GM19463 (cell line): ENCODE results near the gene DISC1.

ENCODE experiments used
- ATAC-seq: cut with Tn5 transposase; IDR thresholded peaks from one replicate; pipeline ENCODE4 v1.9.1; 2021; ENCODE audit warnings: mild to moderate bottlenecking, moderate library complexity; ENCODE audit not compliant: unreplicated experiment

DISC1 gene

GRCh38 chr1:232018231-232019025, 391.8 kb downstream of the DISC1 start:
- ATAC-seq = no peak

DNA sequence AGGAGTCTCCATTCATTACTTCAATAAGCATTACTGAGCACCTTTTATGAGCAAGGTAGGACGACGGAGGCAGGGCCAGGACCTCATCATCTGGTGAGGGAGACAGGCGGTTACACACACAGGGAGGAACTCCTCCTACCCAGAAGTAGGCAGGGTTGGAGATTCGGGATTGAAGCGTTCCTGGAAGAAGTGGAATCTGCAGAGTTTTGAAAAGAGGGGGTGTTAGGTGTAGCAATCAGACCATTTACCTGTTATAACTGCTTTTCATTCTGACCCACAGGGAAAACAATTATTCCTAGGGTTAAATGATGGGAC, 392.4 kb downstream of the DISC1 start:
- ATAC-seq = no peak

- ATAC-seq = no peak
Observed at GRCh38 chr1:232020352-232020751, 393.8 kb downstream of the DISC1 start.

- no peak for ATAC-seq
Observed at GRCh38 chr1:232029315-232029714, 402.7 kb downstream of the DISC1 start.

DNA sequence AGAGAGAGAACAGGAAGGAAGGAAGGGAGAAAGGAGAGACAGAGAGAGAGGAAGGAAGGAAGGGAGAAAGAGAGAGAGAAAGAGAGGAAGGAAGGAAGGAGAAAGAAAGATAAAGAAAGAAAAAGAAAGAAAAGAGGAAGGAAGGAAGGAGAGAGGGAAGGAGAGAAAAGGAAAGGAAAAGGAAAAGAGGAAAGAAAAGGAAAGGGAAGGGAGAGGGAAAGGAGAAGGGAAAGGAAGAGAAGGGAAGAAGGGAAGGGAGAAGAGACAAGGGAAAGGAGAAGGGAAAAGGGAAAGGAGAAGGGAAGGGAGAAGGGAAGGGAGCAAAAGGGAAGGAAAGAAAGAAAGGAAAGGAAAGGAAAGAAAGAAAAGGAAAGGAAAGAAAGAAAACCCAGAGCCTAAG, 404.6 kb downstream of the DISC1 start:
- no peak for ATAC-seq

DNA sequence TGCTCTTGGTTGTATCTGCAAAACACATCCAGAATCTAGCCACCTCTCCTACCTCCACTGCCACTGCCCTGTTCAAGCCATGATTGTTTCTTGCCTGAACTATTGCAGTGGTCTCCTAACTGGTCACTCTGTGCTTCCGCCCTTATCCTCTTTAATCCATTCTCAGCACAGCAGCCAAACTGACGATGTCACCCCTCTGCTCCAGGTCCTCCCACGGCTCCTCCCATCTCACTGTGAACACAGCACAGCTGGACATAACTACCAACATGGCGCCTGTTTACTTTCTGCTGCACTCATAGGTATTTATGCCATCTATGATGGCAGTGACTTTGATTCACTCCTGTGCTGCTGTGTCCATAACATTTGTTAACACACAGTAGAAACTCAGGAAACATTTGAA, 406.7 kb downstream of the DISC1 start:
- ATAC-seq = no peak

DNA sequence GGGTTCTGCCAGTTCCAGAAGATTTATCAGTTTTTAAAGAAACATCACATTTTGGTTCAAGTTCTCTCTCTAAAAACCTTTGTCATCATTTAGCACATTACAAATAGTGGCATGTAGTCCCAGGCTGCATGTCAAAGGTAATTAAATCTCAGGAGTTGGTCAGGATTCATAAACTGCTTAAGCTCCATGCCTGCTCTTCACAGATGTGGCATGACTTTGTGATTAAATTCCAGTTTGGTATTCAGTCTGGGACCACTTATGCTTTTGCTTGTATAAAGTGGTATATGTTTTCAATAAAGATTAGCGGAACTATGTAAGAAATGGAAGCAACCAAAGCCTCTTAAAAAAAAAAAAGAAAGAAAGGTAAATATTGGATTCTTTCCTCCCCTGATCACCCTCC, 408.0 kb downstream of the DISC1 start:
- ATAC-seq = no peak

GRCh38 chr1:232036181-232036933, 409.8 kb downstream of the DISC1 start:
- no peak for ATAC-seq

- no peak for ATAC-seq
Observed at GRCh38 chr1:232037774-232038388, 411.3 kb downstream of the DISC1 start.

DNA sequence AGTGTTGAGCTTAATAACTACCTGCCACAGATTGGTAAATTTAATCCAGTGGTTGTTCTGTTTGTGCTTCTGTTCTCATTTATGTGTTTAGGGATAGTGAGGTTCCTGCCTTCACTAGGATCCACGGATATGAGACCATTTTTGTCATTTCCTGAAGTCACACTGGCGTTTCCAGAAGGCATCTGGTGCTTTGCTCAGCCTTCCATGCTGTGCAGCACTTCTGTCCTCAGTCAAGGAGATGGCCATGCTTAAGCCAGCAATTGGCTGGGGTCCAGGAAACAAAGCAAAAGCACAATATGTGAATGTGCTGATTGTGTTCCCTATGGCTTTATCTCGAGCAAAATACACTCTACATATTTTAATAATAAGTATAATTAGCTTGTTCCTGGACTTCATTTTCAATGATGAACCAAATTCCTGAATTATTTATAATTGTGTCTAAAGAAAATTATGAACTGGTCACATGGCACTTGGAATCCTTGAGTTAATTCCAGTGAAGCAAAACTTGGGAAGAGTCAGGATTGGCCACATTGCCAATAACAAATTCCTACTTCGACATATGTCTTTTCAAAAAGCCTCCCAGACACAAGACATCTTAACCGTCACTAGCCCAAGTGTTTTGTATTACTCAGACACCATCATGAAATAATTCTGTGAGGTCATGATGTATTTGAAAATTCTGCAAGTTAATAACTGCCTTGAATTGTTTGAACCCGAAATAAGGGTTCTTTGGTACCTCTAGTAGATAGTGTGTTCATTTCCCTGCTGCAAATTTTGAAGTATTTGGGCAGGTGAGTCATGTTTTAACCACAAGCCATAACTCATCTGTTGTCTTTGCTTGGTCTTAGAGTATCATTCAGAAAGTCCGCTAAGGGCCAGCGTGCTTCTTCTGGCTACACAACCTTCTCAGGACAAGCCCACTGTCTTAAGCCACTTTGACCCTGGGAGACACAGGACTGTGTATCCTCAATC, 412.4 kb downstream of the DISC1 start:
- no peak for ATAC-seq

- ATAC-seq = no peak
Observed at GRCh38 chr1:232040260-232040659, 413.7 kb downstream of the DISC1 start.

DNA sequence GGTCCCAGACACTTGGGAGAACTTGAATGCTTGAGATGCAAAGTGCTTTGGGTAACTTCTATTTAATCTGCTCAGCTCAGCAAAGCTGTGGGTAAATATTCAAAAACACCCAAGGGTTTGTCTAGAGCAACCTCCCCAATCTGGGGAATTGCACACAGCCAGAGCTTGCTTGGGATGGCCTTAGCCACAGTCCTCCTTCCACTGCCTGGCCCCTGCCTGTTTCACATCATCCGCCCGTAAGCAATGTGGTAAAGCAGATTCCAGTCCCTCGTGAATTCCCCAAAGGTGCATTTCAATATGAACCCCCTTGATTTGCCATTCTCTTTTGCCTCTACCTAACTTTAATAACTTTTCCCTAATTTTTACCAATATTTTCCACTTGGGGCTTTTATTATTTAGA, 418.1 kb downstream of the DISC1 start:
- no peak for ATAC-seq

- ATAC-seq = no peak
Observed at GRCh38 chr1:232045139-232045994, 418.8 kb downstream of the DISC1 start.

DNA sequence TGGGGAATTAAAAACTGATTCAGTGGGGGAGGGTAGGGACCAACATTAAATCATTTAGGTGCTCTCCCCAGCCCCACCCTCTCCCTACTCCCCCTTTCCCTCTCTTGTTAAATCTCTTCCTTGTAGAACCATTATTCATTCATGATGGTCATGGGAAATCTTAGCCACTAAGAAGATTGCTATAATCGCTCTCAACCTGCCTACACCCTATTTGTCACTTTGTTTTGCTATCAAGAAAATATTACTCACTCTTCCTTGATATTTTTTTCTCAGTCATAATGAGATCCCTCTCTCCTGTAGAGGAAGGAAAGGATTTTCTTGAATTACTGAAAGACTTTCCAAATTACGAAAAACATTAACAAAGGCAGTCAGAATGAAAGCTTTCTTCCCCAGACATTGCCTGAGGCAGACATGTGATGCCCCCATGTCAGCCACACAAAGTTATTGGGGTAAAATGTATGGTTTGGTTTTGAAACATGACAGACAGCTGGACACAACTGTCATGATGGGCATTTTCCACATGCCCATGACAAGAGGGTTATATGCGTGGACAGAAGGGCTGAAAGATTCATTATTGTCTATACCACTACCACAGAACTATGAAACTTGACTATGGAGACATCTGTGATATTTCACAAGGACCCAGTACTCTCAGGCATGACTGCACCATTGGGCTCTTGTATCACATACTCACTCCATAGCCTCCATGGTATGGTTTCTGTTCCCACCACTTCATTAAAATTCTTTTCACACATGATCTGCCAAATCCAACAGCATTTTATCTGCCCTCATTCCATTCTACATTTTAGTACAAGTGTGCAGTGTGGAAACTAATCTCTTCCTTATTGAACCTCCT, 420.1 kb downstream of the DISC1 start:
- no peak for ATAC-seq

DNA sequence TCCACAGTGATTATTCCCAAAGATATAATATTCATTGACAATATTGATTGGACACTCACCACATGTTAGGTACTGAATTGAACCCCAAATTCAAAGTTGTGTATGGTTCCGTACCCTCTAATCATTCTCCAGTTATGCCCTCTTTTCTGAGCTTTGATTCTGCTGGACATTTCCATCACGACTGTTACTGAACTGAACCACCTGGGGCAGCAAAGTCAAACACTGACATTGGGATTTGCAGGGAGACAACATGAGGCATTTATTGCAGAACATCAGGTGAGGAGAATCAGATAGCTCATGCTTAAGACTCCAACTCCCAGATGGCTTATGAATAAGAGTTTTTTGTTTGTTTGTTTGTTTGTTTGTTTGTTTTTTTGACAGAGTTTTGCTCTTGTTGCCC, 420.9 kb downstream of the DISC1 start:
- ATAC-seq = no peak

- ATAC-seq = no peak
Observed at GRCh38 chr1:232048481-232048880, 421.9 kb downstream of the DISC1 start.

DNA sequence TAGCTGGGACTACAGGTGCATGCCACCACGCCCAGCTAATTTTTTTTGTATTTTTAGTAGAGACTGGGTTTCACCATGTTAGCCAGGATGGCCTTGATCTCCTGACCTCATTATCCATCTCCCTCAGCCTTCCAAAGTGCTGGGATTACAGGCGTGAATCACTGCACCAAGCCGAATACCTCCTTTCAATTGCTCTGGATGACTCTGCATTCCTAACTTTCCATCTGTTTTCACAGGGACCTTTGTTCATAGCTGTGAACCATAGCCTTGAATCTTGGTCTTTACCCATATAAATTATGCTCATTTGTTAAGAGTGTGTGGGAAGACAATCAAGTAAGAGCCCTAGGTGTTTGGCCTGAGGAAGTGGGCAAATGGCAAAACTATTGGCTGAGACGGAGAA, 422.7 kb downstream of the DISC1 start:
- no peak for ATAC-seq

DNA sequence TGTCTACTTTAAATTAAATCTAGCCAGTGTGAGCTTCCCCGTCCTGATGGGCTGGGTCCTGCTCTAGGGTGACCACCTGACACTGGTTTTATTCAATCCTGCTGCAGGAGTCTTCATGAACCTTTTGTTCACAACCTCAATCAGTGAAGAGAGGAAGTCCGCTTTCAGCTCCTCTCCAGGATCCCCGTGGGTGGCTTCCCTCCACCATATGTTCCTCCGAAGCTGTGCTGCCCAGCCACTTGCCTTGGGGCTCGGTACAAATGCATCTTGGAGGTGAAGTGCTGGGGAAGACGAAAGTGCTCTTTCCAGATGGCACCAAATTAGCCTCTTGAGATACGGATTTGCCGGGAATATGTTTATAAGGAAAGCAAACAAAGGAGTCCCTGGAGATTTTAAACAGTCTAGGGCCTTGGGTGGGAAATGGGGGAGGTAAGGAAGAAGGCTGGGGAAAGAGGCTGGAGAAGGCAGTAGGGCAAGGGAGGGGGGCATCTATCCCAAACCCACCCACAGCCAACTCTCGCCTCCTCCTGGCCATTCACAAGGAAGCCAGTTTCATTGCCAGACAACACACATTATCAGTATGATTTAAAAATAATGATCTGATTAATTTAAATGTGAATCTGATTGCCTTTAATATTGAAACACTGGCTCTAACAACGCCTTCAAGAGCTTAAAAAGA, 430.8 kb downstream of the DISC1 start:
- no peak for ATAC-seq

GRCh38 chr1:232057896-232058274, 431.3 kb downstream of the DISC1 start:
- ATAC-seq = no peak
